Measurements from ENCODE around the gene PPP2R3A. TPM values are rescaled to one million over a fixed set of nuclear protein-coding genes. Genes with fewer than 3 reads are reported as not detected.

PPP2R3A gene
- total and polyA plus RNA-seq, 2 of the 13 experiments (the other 11 are each of a cell fraction or from before 2014, with no cell fraction given) = 0.07 to 0.12 TPM

DNA sequence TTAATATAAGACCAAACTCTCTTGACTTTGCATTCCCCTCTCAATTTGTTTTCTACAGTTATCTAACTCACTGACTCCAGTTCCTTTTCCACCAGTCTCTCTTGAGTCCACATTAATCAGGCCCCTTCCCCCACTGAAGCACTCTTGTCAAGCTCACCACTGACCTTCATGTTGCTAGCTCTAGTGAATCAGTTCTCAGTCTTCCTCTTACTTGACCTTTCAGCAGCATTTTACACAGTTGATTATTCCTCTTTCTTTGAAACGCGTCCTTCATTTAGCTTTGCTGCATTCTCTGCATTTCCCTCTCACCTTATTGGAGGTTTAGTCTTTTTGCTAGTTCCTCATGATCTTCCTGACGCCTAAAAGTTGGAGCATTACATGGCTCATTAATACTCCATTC is 8.3 kb downstream of the PPP2R3A start:
- Histone ChIP-seq H4K20me1 (ENCODE audit: insufficient read depth, low read length) (no peaks in the 10 kb centered on the region), H3K4me2 (ENCODE audit: low read depth, low read length) (no peak overlapping the region), H3K27me3 (ENCODE audit: control insufficient read depth in 1 of 2, insufficient read depth in 2 of 2, low read length in 2 of 2) (no peaks in the 10 kb centered on the region), H3K27ac (ENCODE audit: extremely low read length, insufficient read depth, low read length) (no peak overlapping the region), H3K4me1 (ENCODE audit: insufficient read depth, low read length) (no peaks in the 10 kb centered on the region), H3K9ac (ENCODE audit: insufficient read depth, low read depth, low read length) (no peak overlapping the region), H3K9me3 (ENCODE audit: low read length) (no peaks in the 10 kb centered on the region), H3K4me3 (replicated peaks in 1 of 3; ENCODE audit: insufficient read depth in 1 of 3, low read depth in 2 of 3, low read length in 3 of 3) (no peak overlapping the region), H3K79me2 (ENCODE audit: insufficient read depth, low read length) (no peaks in the 10 kb centered on the region), H3K36me3 (replicated peaks in 1 of 2; ENCODE audit: control insufficient read depth in 1 of 2, insufficient read depth in 2 of 2, low read length in 2 of 2) (no peaks in the 10 kb centered on the region), H2AFZ (ENCODE audit: low read length) (no peak overlapping the region)
- BruUV-seq (replicated peaks) = no TSS peak
- TF ChIP-seq YEATS4 (CRISPR knock-in tag; IDR thresholded peaks at IDR 0.05; ENCODE audit: borderline replicate concordance) (no peak), ZNF883 (CRISPR knock-in tag; IDR thresholded peaks at IDR 0.05; ENCODE audit: not compliant biosample characterization) (no peak)
- TF ChIP-seq, protein P1, sequence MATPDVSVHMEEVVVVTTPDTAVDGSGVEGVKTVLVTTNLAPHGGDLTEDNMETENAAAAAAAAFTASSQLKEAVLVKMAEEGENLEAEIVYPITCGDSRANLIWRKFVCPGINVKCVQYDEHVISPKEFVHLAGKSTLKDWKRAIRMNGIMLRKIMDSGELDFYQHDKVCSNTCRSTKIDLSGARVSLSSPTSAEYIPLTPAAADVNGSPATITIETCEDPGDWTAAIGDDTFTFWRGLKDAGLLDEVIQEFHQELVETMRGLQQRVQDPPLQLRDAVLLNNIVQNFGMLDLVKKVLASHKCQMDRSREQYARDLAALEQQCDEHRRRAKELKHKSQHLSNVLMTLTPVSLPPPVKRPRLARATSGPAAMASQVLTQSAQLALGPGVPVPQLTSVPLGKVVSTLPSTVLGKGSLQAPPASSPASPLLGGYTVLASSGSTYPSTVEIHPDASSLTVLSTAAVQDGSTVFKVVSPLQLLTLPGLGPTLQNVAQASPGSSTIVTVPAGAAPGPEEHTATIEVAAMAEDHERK (CRISPR knock-in tag; IDR thresholded peaks at IDR 0.05; ENCODE audit: low read depth) = no peak
- CTCF ChIA-PET (ENCODE audit: low intra/inter-chr PET ratio, low total read pairs) = no interaction called here
- intact Hi-C loops (cut with micrococcal nuclease; ENCODE audit: unreplicated experiment) = no loop called here
- 28% methylated on average over 3 of the region's 3 CpGs for WGBS (ENCODE audit: low lambda C conversion rate)
- no peak for FAIRE-seq
- no peak for ATAC-seq
- DNase-seq (ENCODE audit: low spot score) = no peak
- POLR2A ChIA-PET = no interaction called here
- in situ Hi-C loops (cut with HindIII; ENCODE audit: extremely low pct_ligation_motif_present, low pct_unique_long_range_greater_than_20kb) = no loop called here

DNA sequence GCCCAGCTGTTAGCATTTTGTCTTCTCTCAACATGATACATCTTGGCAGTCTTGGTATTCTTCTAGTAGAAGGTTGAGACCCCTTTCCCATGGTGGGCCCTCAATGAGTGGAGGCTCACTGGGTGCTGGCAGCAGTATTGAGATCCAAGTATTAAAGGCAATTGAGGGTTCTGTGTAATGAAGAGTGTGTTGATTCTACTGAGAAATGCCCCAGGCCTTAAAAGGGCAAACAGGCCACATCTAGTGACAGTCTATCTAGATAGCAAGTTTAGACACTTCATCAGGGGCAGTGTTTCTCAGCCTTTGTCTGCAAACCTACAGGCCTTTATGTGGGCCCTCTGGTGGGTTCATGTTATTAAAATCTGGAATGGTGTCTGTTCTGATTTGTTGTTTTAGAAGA is 9.5 kb downstream of the PPP2R3A start:
- Histone ChIP-seq H4K20me1 (ENCODE audit: insufficient read depth, low read length) (no peaks in the 10 kb centered on the region), H3K79me2 (ENCODE audit: insufficient read depth, low read length) (no peaks in the 10 kb centered on the region), H3K27me3 (ENCODE audit: control insufficient read depth in 1 of 2, insufficient read depth in 2 of 2, low read length in 2 of 2) (no peaks in the 10 kb centered on the region), H3K4me2 (ENCODE audit: low read depth, low read length) (no peak overlapping the region), H3K27ac (ENCODE audit: extremely low read length, insufficient read depth, low read length) (no peak overlapping the region), H3K36me3 (replicated peaks in 1 of 2; ENCODE audit: control insufficient read depth in 1 of 2, insufficient read depth in 2 of 2, low read length in 2 of 2) (no peaks in the 10 kb centered on the region), H2AFZ (ENCODE audit: low read length) (no peak overlapping the region), H3K9me3 (ENCODE audit: low read length) (no peaks in the 10 kb centered on the region), H3K4me3 (replicated peaks in 1 of 3; ENCODE audit: insufficient read depth in 1 of 3, low read depth in 2 of 3, low read length in 3 of 3) (no peak overlapping the region), H3K4me1 (ENCODE audit: insufficient read depth, low read length) (no peaks in the 10 kb centered on the region), H3K9ac (ENCODE audit: insufficient read depth, low read depth, low read length) (no peak overlapping the region)
- DNase-seq (ENCODE audit: low spot score) = no peak
- ATAC-seq = no peak
- no peak for FAIRE-seq
- intact Hi-C loops (cut with micrococcal nuclease; ENCODE audit: unreplicated experiment) (no loop called here), in situ Hi-C loops (cut with HindIII; ENCODE audit: extremely low pct_ligation_motif_present, low pct_unique_long_range_greater_than_20kb) (no loop called here)
- no TSS peak for BruUV-seq (replicated peaks)
- TF ChIP-seq SIN3A (IDR thresholded peaks at IDR 0.05; ENCODE audit: borderline replicate concordance, low read depth, low read length) (no peak), TBL1XR1 (IDR thresholded peaks at IDR 0.05; ENCODE audit: borderline replicate concordance, low read length, partially characterized antibody) (no peak), MTF2 (CRISPR knock-in tag; IDR thresholded peaks at IDR 0.05; ENCODE audit: borderline replicate concordance) (no peak), SP1 (IDR thresholded peaks at IDR 0.05) (no peak), SP1 (CRISPR knock-in tag; IDR thresholded peaks at IDR 0.05) (no peak), KDM2A (CRISPR knock-in tag; IDR thresholded peaks at IDR 0.05; ENCODE audit: borderline replicate concordance, low read depth) (no peak), SPEN (CRISPR knock-in tag; IDR thresholded peaks at IDR 0.05; ENCODE audit: low read depth) (no peak), SRF (IDR thresholded peaks at IDR 0.05; ENCODE audit: low read depth, low read length) (no peak)
- TF ChIP-seq, protein P2, sequence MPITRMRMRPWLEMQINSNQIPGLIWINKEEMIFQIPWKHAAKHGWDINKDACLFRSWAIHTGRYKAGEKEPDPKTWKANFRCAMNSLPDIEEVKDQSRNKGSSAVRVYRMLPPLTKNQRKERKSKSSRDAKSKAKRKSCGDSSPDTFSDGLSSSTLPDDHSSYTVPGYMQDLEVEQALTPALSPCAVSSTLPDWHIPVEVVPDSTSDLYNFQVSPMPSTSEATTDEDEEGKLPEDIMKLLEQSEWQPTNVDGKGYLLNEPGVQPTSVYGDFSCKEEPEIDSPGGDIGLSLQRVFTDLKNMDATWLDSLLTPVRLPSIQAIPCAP (CRISPR knock-in tag; IDR thresholded peaks at IDR 0.05; ENCODE audit: low read depth) = no peak
- ChIA-PET CTCF (ENCODE audit: low intra/inter-chr PET ratio, low total read pairs) (no interaction called here), POLR2A (no interaction called here)

Data from HepG2 (cell line).